ENCODE results near the gene PTPRM. TPM values are rescaled to one million over a fixed set of nuclear protein-coding genes. Genes with fewer than 3 reads are reported as not detected.

PTPRM gene
- total and polyA plus RNA-seq, 2 donors (not counting 3 experiments of a cell fraction or from before 2014, with no cell fraction given), result 37.4 to 43.7 TPM

DNA sequence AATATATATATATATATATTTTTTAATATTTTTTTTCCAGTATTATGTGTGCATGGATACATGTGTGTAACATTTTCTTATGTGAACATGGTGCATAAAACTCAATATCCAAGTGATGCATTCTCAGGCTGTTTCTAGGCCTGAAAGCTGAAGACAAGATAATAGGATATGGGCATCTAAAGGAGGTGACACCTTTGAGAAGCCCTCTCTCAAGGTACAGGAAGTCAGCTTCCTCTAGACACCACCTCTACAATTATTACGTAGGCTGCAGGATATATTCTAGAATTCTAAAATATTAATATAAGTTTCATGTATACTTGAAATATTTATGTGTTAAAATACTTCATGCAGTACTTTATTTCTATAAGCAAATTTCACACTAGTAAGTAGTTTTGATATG, 327.5 kb downstream of the PTPRM start:
- no peak for FAIRE-seq
- no TSS peak for BruUV-seq (replicated peaks)
- no peak overlapping the region for H3K4me2 ChIP-seq (ENCODE audit: insufficient read depth, low read length)

DNA sequence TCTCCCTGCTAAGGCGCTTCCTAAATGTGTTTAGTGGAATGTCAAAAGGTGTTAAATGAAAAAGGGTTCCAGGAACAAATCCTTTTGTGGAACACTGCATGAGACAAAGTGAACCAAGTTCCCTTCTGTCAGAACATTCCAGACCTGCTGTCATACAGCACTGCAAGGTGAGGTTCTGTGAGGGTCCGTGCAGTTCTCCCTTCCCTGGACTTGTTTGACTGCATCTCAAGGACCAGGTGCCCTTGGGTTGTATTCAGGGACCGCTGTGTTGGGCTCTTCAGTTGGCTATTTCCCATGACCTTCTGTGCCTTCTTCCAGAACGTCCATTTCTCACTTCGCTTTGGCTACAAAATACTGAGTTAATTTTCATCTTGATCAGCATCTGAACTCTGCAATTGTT, 328.2 kb downstream of the PTPRM start:
- CTCF ChIA-PET, result no interaction called here
- no peak for DNase-seq (ENCODE audit: low read depth, low spot score)
- Histone ChIP-seq H3K9ac (replicated peaks; ENCODE audit: extremely low read depth, insufficient read depth, low read length) (no peak overlapping the region), H3K79me2 (ENCODE audit: control insufficient read depth, insufficient read depth, low read length) (no peaks in the 10 kb centered on the region), H3K4me1 (ENCODE audit: control insufficient read depth, extremely low read depth, insufficient read depth, low read length) (no peaks in the 10 kb centered on the region), H3K4me3 (replicated peaks in 1 of 3; ENCODE audit: insufficient read depth in 1 of 3, low read depth in 1 of 3, low read length in 3 of 3) (no peak overlapping the region), H3K36me3 (ENCODE audit: control insufficient read depth in 2 of 2, extremely low read depth in 1 of 2, insufficient read depth in 2 of 2, low read length in 2 of 2) (no peaks in the 10 kb centered on the region), H4K20me1 (replicated peaks; ENCODE audit: control insufficient read depth, extremely low read depth, insufficient read depth, low read length) (no peaks in the 10 kb centered on the region), H3K4me2 (ENCODE audit: insufficient read depth, low read length) (no peak overlapping the region), H3K27me3 (ENCODE audit: control insufficient read depth in 2 of 2, insufficient read depth in 2 of 2, low read length in 2 of 2) (no peaks in the 10 kb centered on the region), H3K9me3 (replicated peaks; ENCODE audit: control insufficient read depth, insufficient read depth, low read length) (no peaks in the 10 kb centered on the region), H3K27ac (ENCODE audit: insufficient read depth, low read depth, low read length) (no peak overlapping the region), H3K9me1 (replicated peaks; ENCODE audit: control insufficient read depth, extremely low read depth, insufficient read depth, low read length) (no peaks in the 10 kb centered on the region), H2AFZ (ENCODE audit: low read depth, low read length) (no peak overlapping the region)
- POLR2A ChIA-PET, result no interaction called here
- no TSS peak for BruUV-seq (replicated peaks)
- intact Hi-C loops (cut with micrococcal nuclease), result no loop called here
- TF ChIP-seq, protein P1, sequence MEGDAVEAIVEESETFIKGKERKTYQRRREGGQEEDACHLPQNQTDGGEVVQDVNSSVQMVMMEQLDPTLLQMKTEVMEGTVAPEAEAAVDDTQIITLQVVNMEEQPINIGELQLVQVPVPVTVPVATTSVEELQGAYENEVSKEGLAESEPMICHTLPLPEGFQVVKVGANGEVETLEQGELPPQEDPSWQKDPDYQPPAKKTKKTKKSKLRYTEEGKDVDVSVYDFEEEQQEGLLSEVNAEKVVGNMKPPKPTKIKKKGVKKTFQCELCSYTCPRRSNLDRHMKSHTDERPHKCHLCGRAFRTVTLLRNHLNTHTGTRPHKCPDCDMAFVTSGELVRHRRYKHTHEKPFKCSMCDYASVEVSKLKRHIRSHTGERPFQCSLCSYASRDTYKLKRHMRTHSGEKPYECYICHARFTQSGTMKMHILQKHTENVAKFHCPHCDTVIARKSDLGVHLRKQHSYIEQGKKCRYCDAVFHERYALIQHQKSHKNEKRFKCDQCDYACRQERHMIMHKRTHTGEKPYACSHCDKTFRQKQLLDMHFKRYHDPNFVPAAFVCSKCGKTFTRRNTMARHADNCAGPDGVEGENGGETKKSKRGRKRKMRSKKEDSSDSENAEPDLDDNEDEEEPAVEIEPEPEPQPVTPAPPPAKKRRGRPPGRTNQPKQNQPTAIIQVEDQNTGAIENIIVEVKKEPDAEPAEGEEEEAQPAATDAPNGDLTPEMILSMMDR (IDR thresholded peaks at IDR 0.05; ENCODE audit: extremely low read depth in 1 of 2, insufficient read depth in 1 of 2, low read depth in 1 of 2, low read length in 2 of 2), result no peak
- TF ChIP-seq FOS (IDR thresholded peaks at IDR 0.05; ENCODE audit: borderline replicate concordance, insufficient read depth, low read length), result no peak
- no peak for TF ChIP-seq EZH2 (IDR thresholded peaks at IDR 0.05; ENCODE audit: borderline replicate concordance, low read depth, low read length, severe bottlenecking)
- no peak for TF ChIP-seq POLR2AphosphoS5 (IDR thresholded peaks at IDR 0.05; ENCODE audit: insufficient read depth, low read depth, low read length)
- no peak for TF ChIP-seq JUN (IDR thresholded peaks at IDR 0.05; ENCODE audit: borderline replicate concordance, insufficient read depth, insufficient read length, low read depth)
- no peak for TF ChIP-seq POLR2A (IDR thresholded peaks at IDR 0.05; ENCODE audit: low read depth, low read length)
- TF ChIP-seq, protein P2, sequence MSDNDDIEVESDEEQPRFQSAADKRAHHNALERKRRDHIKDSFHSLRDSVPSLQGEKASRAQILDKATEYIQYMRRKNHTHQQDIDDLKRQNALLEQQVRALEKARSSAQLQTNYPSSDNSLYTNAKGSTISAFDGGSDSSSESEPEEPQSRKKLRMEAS (IDR thresholded peaks at IDR 0.05; ENCODE audit: insufficient read depth, insufficient read length), result no peak
- TF ChIP-seq MYC (IDR thresholded peaks at IDR 0.05; ENCODE audit: low read depth, low read length), result no peak
- TF ChIP-seq GATA2 (IDR thresholded peaks at IDR 0.05; ENCODE audit: insufficient read depth, insufficient read length, low read depth, low read length), result no peak
- FAIRE-seq, result no peak
- dilution Hi-C loops (cut with MboI; ENCODE audit: extremely low pct_ligation_motif_present, low sequenced_read_pairs), result no loop called here

More for the DNA sequence above, 327.5 kb downstream of the PTPRM start:
- H3K9me3 ChIP-seq (replicated peaks; ENCODE audit: control insufficient read depth, insufficient read depth, low read length), result no peaks in the 10 kb centered on the region
- H3K4me1 ChIP-seq (ENCODE audit: control insufficient read depth, extremely low read depth, insufficient read depth, low read length), result no peaks in the 10 kb centered on the region
- no peaks in the 10 kb centered on the region for H4K20me1 ChIP-seq (replicated peaks; ENCODE audit: control insufficient read depth, extremely low read depth, insufficient read depth, low read length)
- TF ChIP-seq MYC (IDR thresholded peaks at IDR 0.05; ENCODE audit: low read depth, low read length), result no peak
- no peak for TF ChIP-seq EZH2 (IDR thresholded peaks at IDR 0.05; ENCODE audit: borderline replicate concordance, low read depth, low read length, severe bottlenecking)
- no peak overlapping the region for H3K9ac ChIP-seq (replicated peaks; ENCODE audit: extremely low read depth, insufficient read depth, low read length)
- H3K27ac ChIP-seq (ENCODE audit: insufficient read depth, low read depth, low read length), result no peak overlapping the region
- H2AFZ ChIP-seq (ENCODE audit: low read depth, low read length), result no peak overlapping the region
- H3K79me2 ChIP-seq (ENCODE audit: control insufficient read depth, insufficient read depth, low read length), result no peaks in the 10 kb centered on the region
- POLR2A ChIA-PET, result no interaction called here
- no peaks in the 10 kb centered on the region for H3K9me1 ChIP-seq (replicated peaks; ENCODE audit: control insufficient read depth, extremely low read depth, insufficient read depth, low read length)
- H3K4me3 ChIP-seq (replicated peaks in 1 of 3; ENCODE audit: insufficient read depth in 1 of 3, low read depth in 1 of 3, low read length in 3 of 3), result no peak overlapping the region
- CTCF ChIA-PET, result no interaction called here
- no peak for DNase-seq (ENCODE audit: low read depth, low spot score)
- no peaks in the 10 kb centered on the region for H3K36me3 ChIP-seq (ENCODE audit: control insufficient read depth in 2 of 2, extremely low read depth in 1 of 2, insufficient read depth in 2 of 2, low read length in 2 of 2)
- H3K27me3 ChIP-seq (ENCODE audit: control insufficient read depth in 2 of 2, insufficient read depth in 2 of 2, low read length in 2 of 2), result no peaks in the 10 kb centered on the region
- dilution Hi-C loops (cut with MboI; ENCODE audit: extremely low pct_ligation_motif_present, low sequenced_read_pairs) (no loop called here), intact Hi-C loops (cut with micrococcal nuclease) (no loop called here)

Measured in endothelial cell of umbilical vein (primary cell).